ENCODE measurements around the gene PKD1L1.

- TF ChIP-seq EP300 (IDR thresholded peaks at IDR 0.05; ENCODE audit: borderline replicate concordance) (no peak), EGR1 (IDR thresholded peaks at IDR 0.05) (no peak), REST (IDR thresholded peaks at IDR 0.05; ENCODE audit: low read depth) (no peak), RAD21 (IDR thresholded peaks at IDR 0.05; ENCODE audit: low read depth) (no peak), TEAD4 (IDR thresholded peaks at IDR 0.05) (no peak), CREB1 (IDR thresholded peaks at IDR 0.05; ENCODE audit: low read depth) (no peak), CEBPB (IDR thresholded peaks at IDR 0.05) (no peak), TAF1 (IDR thresholded peaks at IDR 0.05; ENCODE audit: low read depth) (no peak), FOXM1 (IDR thresholded peaks at IDR 0.05; ENCODE audit: borderline replicate concordance, low read depth) (no peak), NFIC (IDR thresholded peaks at IDR 0.05) (no peak)
Observed at GRCh38 chr7:47808321-47808720, 139.9 kb downstream of the PKD1L1 start.
